Measurements from ENCODE around the gene MAP1LC3C. TPM values are rescaled to one million over a fixed set of nuclear protein-coding genes. Genes with fewer than 3 reads are reported as not detected.

The MAP1LC3C gene
- total RNA-seq (2014; rRNA removed; shearing (Covaris generic); ENCODE audit: low replicate concordance) = 2.2 and 3.3 TPM in 2 replicates

GRCh38 chr1:241999026-241999425 is at the start of gene MAP1LC3C:
Gene MAP1LC3C, minus strand, starts transcription at chr1:241999098. Its CDS starts 90 bp downstream, at chr1:241999008.
- H3K27me3 ChIP-seq = no peaks in the 10 kb centered on the region
- H3K36me3 ChIP-seq = no peaks in the 10 kb centered on the region
- peak within 1 kb of the TSS; percentile 21 for H3K4me3 ChIP-seq
- H3K9me3 ChIP-seq = no peaks in the 10 kb centered on the region
- DNase-seq = no peak

GRCh38 chr1:242043165-242043564 is 44.3 kb upstream of the MAP1LC3C start:
- Histone ChIP-seq H3K9me3 (peaks cover 4% of the 10 kb centered on the region; the same call in 1 of the 2 replicates), H3K27me3 (no peaks in the 10 kb centered on the region), H3K36me3 (no peaks in the 10 kb centered on the region), H3K4me3 (no peak overlapping the region)
- DNase-seq = no peak

- no peaks in the 10 kb centered on the region; the same call in 1 of the 2 replicates for H3K9me3 ChIP-seq
- no peaks in the 10 kb centered on the region for H3K36me3 ChIP-seq
- no peaks in the 10 kb centered on the region for H3K27me3 ChIP-seq
- DNase-seq = no peak
- no peak overlapping the region for H3K4me3 ChIP-seq
These were observed 35.5 kb upstream of the MAP1LC3C start for GRCh38 chr1:242034392-242034791.

- H3K9me3 ChIP-seq = no peaks in the 10 kb centered on the region; the same call in 1 of the 2 replicates
- DNase-seq = no peak
- no peaks in the 10 kb centered on the region for H3K27me3 ChIP-seq
- H3K36me3 ChIP-seq = no peaks in the 10 kb centered on the region
- no peak overlapping the region for H3K4me3 ChIP-seq
These were observed 34.5 kb upstream of the MAP1LC3C start for GRCh38 chr1:242033447-242033846.

- Histone ChIP-seq H3K4me3 (no peak overlapping the region), H3K27me3 (no peaks in the 10 kb centered on the region), H3K9me3 (no peaks in the 10 kb centered on the region; the same call in 1 of the 2 replicates), H3K36me3 (no peaks in the 10 kb centered on the region)
- no peak for DNase-seq
These were observed 31.2 kb upstream of the MAP1LC3C start for GRCh38 chr1:242030071-242030470.

GRCh38 chr1:242025681-242026080 is 26.8 kb upstream of the MAP1LC3C start:
- H3K27me3 ChIP-seq = no peaks in the 10 kb centered on the region

GRCh38 chr1:242023805-242024204 is 24.9 kb upstream of the MAP1LC3C start:
- no peak overlapping the region for H3K4me3 ChIP-seq
- no peaks in the 10 kb centered on the region for H3K36me3 ChIP-seq
- H3K9me3 ChIP-seq = no peaks in the 10 kb centered on the region
- no peaks in the 10 kb centered on the region for H3K27me3 ChIP-seq
- DNase-seq = no peak

More at GRCh38 chr1:242025681-242026080, 26.8 kb upstream of the MAP1LC3C start:
- no peak for DNase-seq
- H3K36me3 ChIP-seq = no peaks in the 10 kb centered on the region
- no peak overlapping the region for H3K4me3 ChIP-seq
- H3K9me3 ChIP-seq = no peaks in the 10 kb centered on the region

- Histone ChIP-seq H3K27me3 (no peaks in the 10 kb centered on the region), H3K4me3 (no peak overlapping the region), H3K36me3 (no peaks in the 10 kb centered on the region), H3K9me3 (no peaks in the 10 kb centered on the region)
- DNase-seq = no peak
These were observed 20.1 kb upstream of the MAP1LC3C start for GRCh38 chr1:242019018-242019417.

- Histone ChIP-seq H3K4me3 (no peak overlapping the region), H3K27me3 (no peaks in the 10 kb centered on the region), H3K36me3 (no peaks in the 10 kb centered on the region), H3K9me3 (no peaks in the 10 kb centered on the region)
- peak; percentile 36 for DNase-seq
These were observed 18.8 kb upstream of the MAP1LC3C start for GRCh38 chr1:242017580-242018233.

GRCh38 chr1:242016479-242016878 is 17.6 kb upstream of the MAP1LC3C start:
- DNase-seq = no peak
- H3K4me3 ChIP-seq = no peak overlapping the region
- H3K27me3 ChIP-seq = no peaks in the 10 kb centered on the region
- no peaks in the 10 kb centered on the region for H3K9me3 ChIP-seq
- no peaks in the 10 kb centered on the region for H3K36me3 ChIP-seq

GRCh38 chr1:242011894-242012660 is 13.2 kb upstream of the MAP1LC3C start:
- peak; percentile 41 for DNase-seq
- Histone ChIP-seq H3K36me3 (no peaks in the 10 kb centered on the region), H3K4me3 (no peak overlapping the region), H3K9me3 (no peaks in the 10 kb centered on the region), H3K27me3 (no peaks in the 10 kb centered on the region)

GRCh38 chr1:242008826-242009495 is 10.1 kb upstream of the MAP1LC3C start:
- no peaks in the 10 kb centered on the region for H3K27me3 ChIP-seq
- H3K9me3 ChIP-seq = peaks cover 6% of the 10 kb centered on the region
- no peak overlapping the region for H3K4me3 ChIP-seq
- DNase-seq = peak; percentile 72
- H3K36me3 ChIP-seq = no peaks in the 10 kb centered on the region

- Histone ChIP-seq H3K4me3 (no peak overlapping the region), H3K27me3 (no peaks in the 10 kb centered on the region), H3K9me3 (peaks cover 6% of the 10 kb centered on the region), H3K36me3 (no peaks in the 10 kb centered on the region)
- no peak for DNase-seq
These were observed 8.1 kb upstream of the MAP1LC3C start for GRCh38 chr1:242006976-242007375.

GRCh38 chr1:242005866-242006535 is 7.1 kb upstream of the MAP1LC3C start:
- Histone ChIP-seq H3K36me3 (no peaks in the 10 kb centered on the region), H3K9me3 (peaks cover 6% of the 10 kb centered on the region), H3K4me3 (no peak overlapping the region), H3K27me3 (no peaks in the 10 kb centered on the region)
- peak; percentile 28 for DNase-seq

- no peaks in the 10 kb centered on the region for H3K36me3 ChIP-seq
- H3K4me3 ChIP-seq = no peak overlapping the region
- H3K9me3 ChIP-seq = peaks cover 6% of the 10 kb centered on the region
- peak; percentile 82 for DNase-seq
- H3K27me3 ChIP-seq = no peaks in the 10 kb centered on the region
These were observed 6.0 kb upstream of the MAP1LC3C start for GRCh38 chr1:242004751-242005495.

GRCh38 chr1:242002510-242002909 is 3.6 kb upstream of the MAP1LC3C start:
- Histone ChIP-seq H3K27me3 (no peaks in the 10 kb centered on the region), H3K36me3 (no peaks in the 10 kb centered on the region), H3K4me3 (no peak overlapping the region), H3K9me3 (peaks cover 6% of the 10 kb centered on the region)
- DNase-seq = no peak
